NAMALWA (cell line): ENCODE measurements around the gene TIPARP.
"Not testable (repeated sequence)": the region's sequence is repeated elsewhere in the genome, so short reads cannot be mapped to it uniquely, and the experiment has no call there.

Source experiments
- DNase-seq: peaks from one replicate; pipeline ENCODE4 v3.0.0-alpha.2; 2015; ENCODE audit warnings: low spot score

TIPARP gene

GRCh38 chr3:156648086-156648485 lies 26.3 kb upstream of the TIPARP start:
- DNase-seq, result no peak

GRCh38 chr3:156649681-156650080 lies 24.7 kb upstream of the TIPARP start:
- DNase-seq, result no peak

- DNase-seq, result not testable (repeated sequence)
These were observed 21.7 kb upstream of the TIPARP start for GRCh38 chr3:156652661-156653060.

GRCh38 chr3:156654834-156655233 lies 19.6 kb upstream of the TIPARP start:
- no peak for DNase-seq

- DNase-seq, result no peak
These were observed 18.4 kb upstream of the TIPARP start for GRCh38 chr3:156655819-156656550.

- DNase-seq, result no peak
These were observed 16.9 kb upstream of the TIPARP start for GRCh38 chr3:156657440-156657839.

- no peak for DNase-seq
These were observed 16.3 kb upstream of the TIPARP start for GRCh38 chr3:156657862-156658731.

GRCh38 chr3:156658732-156659090 lies 15.7 kb upstream of the TIPARP start:
- DNase-seq, result no peak

GRCh38 chr3:156659260-156659659 lies 15.1 kb upstream of the TIPARP start:
- DNase-seq, result no peak

- DNase-seq, result no peak
These were observed 13.2 kb upstream of the TIPARP start for GRCh38 chr3:156661155-156661554.

GRCh38 chr3:156664011-156664830 lies 10.2 kb upstream of the TIPARP start:
- DNase-seq, result no peak

GRCh38 chr3:156664831-156665178 lies 9.6 kb upstream of the TIPARP start:
- DNase-seq, result no peak

GRCh38 chr3:156665291-156665690 lies 9.1 kb upstream of the TIPARP start:
- DNase-seq, result no peak

- DNase-seq, result no peak
These were observed 8.3 kb upstream of the TIPARP start for GRCh38 chr3:156666073-156666472.

GRCh38 chr3:156668073-156668763 lies 6.2 kb upstream of the TIPARP start:
- no peak for DNase-seq

GRCh38 chr3:156670077-156670476 lies 4.3 kb upstream of the TIPARP start:
- DNase-seq, result no peak

GRCh38 chr3:156670652-156671051 lies 3.7 kb upstream of the TIPARP start:
- no peak for DNase-seq

- DNase-seq, result no peak
These were observed 701 bp upstream of the TIPARP start for GRCh38 chr3:156673732-156674045.

GRCh38 chr3:156674911-156675829 lies 780 bp downstream of the TIPARP start:
- DNase-seq, result peak; percentile 78

- DNase-seq, result peak; percentile 51
These were observed 1.7 kb downstream of the TIPARP start for GRCh38 chr3:156675830-156676767.
